GM19324 (cell line): ENCODE measurements around the gene NFIL3.
"Not testable (repeated sequence)": the region's sequence is repeated elsewhere in the genome, so short reads cannot be mapped to it uniquely, and the experiment has no call there.

Source experiments
- ATAC-seq: cut with Tn5 transposase; IDR thresholded peaks from one replicate; pipeline ENCODE4 v1.9.1; 2021; ENCODE audit warnings: mild to moderate bottlenecking, moderate library complexity; ENCODE audit not compliant: unreplicated experiment, low FRiP score

NFIL3 gene

DNA sequence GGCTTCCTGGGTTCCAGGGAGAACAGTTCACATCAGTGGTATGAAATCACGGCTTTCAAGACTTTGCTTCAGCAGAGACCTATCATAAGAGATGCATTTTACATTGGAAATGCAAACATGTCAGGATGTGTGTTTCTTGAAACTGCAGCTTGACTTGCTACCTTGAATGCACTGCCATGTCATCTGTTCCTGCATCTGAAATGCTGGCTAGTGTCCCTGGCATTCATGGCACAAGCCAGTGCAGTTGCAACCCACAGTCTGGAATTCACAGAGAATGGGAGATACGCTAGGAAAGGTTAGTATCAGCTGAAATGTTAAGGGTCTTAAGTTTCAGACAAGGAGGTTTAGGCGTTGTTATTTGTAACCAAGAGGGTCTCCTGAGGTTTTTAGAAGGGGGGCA, 24.7 kb downstream of the NFIL3 start:
- ATAC-seq = no peak

DNA sequence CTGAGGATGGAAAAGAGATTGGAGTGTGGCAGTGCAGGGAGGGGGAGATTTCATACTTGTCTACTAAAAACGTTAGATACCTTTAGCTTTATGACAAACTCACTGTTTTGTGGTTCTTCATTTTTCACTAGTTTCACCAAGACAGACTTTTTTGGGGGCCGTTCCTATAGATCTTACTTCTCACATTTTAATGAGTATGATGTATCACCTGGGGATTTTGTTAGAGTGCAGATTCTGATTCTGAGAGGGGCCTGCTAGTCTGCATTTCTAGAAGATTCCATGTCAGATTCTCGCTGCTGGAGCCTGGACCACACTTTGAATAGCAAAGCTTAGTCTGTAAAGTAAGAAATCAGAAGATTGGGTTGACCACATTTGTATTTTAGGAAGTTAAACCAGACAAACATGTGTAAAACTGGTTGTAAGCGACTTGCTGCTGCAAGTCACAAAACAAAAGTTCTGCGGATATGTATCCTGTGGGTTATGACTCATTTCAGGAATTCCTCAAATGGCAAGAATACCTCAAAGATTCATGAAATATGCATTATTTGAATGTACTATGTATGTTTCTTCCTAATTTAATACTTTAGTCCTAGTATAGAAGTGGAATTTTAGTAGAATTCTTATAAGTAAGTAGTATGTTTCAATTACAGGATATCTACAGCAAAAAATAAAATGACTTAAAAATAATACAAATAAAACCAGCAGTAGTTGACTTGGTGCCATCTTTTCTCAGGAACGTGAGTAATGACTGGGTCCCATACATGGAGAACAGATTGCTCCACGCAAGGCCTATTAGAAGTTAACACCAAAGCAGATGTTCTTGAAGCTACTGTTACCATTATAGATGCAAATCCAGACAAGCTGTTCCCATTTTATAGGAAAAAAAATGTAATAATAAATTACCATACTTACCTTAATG, 27.8 kb downstream of the NFIL3 start:
- ATAC-seq = no peak

DNA sequence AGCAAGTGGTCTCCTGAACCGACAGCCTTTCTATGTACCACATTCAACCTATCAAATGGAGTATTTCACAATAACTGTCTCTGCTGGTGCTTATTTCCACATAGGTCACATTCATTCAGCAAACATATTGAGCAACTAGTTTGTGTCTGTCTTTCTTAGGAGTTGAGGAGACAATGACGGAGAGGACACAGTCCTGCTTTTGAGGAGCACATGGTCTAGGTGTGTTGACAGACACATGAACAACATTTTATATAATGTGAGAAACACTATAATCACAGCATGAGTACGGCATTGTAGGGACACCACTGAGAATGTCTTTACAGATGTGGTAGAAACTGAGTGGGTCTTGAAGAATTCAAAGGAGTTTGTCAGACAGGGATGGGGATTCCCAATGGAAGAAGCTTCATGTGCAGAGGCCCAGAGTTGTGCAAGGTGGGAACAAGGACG, 28.5 kb downstream of the NFIL3 start:
- ATAC-seq = no peak

DNA sequence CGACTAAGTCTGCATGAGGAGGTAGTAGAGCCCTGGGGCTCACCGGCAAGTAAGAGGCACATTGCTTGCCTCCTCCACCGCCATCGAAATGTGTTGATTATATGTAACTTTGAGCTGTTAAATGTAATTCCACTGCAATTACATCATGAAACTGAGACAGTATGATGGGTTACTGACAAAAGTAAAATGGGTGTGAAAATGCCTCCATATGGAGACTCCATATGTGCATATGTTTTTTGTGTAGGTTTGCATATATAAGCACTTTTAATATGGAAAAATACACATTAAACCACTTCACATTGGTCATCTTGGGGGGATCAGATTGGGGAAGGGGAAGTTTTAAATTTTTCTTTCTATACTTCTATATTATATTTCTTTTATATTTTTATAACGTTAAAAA, 29.8 kb downstream of the NFIL3 start:
- ATAC-seq = no peak

DNA sequence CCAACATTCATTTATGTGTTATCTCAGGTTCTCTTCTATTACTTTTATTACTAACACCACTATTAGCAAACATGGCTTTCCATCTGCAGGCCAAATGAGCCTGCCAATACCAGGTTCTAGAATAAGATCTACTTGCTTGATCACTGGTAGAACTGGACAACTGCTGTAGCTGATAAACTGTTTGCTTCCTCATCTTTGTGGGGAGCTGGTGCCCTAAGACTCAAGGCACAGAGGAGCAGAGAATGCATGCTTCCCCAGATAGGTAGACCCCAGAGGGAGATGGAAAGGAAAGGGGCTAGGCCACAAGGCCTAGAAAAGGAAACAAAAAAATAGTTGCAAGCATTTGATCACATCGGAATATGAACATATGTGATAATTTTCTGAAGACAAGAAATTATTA, 31.2 kb downstream of the NFIL3 start:
- no peak for ATAC-seq

DNA sequence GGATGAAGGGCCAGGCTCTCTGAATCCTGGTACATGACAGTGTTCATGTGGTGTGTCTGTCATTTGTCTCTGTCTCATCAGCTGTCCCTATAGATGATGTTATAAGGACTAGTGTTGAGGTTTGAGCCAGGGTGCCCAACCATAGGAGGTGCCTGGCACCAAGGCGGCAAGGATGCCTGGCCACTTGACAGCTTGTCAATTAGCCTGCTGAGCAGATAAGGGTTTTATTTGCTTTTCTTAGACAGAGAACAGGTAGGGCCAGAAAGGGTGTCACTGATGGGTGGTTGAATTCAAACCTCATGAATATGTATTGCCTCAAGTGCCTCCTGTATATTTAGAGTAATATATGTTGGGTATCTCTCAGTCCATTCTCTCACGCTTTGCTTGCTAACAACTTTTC, 31.8 kb downstream of the NFIL3 start:
- ATAC-seq = no peak

DNA sequence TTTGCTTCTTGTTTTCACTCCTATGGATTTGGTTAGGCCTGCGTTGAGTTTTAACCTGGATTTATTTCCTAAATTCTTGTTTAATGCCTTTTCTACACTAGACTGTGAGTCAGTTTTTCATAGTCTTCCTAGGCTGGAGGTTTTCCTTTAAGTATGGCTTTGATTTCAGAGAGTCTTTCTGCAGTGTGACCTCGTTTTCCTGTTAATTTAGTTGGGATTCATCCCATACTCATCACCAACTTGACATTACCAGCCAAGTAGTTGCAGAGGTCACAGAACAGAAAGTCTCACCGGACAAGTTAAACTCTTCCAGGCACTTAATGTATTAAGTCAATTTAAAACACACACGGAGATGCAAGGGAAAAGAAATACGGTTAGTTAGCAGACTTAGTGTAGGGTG, 32.2 kb downstream of the NFIL3 start:
- ATAC-seq = no peak

DNA sequence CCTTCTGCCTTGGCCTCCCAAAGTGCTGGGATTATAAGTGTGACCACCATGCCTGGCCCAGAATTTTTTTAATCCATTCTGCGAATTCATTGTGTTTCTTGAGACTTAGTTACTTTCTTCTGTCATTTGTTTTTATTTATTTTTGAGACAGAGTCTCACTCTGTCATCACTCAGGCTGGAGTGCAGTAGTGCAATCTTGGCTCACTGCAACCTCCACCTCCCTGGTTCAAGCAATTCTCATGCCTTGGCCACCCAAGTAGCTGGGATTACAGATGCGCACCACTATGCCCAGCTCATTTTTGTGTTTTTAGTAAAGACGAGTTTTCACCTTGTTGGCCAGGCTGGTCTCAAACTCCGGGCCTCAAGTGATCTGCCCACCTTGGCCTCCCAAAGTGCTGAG, 33.9 kb downstream of the NFIL3 start:
- not testable (repeated sequence) for ATAC-seq

DNA sequence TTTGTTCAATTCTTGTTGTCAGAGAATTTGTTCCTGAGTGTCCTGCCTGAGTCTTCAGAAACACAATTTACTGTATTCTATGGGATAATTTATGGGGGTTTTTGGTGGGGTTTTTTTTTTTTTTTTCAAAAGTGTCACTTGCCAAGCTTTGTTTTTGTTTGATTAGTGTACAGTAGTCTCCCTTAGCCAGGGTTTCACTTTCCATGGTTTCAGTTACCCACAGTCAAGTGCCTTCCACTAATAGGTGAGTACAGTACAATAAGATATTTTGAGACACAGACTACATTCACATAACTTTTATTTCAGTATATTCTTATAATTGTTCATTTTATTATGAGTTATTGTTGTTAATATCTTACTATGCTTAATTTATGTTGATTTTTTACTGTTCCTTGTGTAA, 36.9 kb downstream of the NFIL3 start:
- no peak for ATAC-seq

DNA sequence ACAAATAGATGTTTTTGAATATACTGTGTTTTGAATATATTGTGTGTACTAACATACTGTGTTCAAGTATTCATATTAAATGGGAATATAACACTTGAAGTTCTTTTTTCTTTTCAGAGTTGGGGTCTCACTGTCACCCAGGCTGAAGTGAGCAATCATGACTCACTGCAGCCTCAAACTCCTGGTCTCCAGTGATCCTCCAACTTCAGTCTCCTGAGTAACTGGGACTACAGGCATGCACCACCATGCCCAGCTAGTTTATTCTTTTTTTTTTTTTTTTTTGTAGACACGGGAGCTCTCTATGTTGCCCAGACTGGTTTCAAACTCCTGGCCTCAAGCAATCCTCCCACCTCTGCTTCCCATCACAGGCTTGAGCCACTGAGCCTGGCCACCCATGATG, 38.7 kb downstream of the NFIL3 start:
- ATAC-seq = no peak

DNA sequence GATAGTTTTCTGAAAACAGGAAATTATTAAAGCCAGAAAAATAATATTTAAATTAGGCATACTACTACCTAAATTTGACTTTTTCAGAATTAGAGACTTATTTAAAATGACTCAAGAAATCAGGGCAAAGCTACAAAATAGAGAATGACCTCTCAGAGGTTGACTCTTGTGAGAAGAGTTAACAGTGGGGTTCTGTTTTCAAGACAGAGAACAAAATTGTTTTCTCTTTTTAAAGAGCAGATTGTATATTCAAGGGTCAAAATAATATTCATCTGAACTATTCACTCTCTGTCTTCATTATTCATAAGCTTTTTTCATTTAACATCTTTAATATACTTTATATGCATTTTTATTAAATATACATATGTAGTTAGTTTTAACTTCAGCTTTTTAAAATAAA, 40.1 kb downstream of the NFIL3 start:
- no peak for ATAC-seq

DNA sequence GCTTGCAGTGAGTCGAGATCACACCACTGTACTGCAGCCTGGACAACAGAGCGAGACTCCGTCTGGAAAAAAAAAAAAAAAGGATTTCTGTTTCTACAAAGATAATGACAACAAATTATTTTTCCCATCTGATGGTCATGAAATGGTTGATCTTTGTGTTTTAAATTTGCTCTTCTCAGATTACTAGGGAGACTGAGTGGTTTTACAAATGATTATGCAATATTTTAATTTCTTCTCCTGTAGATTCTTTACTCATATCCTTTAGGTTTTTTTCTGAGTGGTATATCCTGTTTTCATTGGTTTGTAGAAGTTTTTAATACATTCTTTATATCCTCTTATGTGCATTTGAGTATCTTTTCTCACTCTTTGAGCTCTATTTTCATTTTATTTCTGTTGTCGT, 41.3 kb downstream of the NFIL3 start:
- ATAC-seq = no peak

DNA sequence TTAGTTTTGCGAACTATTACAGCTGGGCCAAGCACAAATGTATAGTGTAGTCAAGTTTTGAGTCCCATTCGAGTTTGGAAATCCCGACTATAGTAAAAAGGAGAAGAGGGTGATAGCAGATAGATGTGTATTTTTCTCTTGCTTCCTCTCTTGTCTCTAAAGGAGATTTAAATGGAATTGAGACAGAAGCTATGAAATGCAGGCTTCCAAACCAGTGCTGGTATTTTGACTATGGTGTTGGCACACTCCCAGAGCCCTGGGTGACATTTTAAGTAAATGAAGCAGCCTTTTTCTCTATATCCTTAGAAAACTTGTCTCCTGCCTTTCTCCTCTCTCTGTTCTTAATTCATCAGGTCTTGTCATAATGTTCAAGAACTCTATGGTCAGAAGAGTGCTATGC, 44.2 kb downstream of the NFIL3 start:
- ATAC-seq = no peak

DNA sequence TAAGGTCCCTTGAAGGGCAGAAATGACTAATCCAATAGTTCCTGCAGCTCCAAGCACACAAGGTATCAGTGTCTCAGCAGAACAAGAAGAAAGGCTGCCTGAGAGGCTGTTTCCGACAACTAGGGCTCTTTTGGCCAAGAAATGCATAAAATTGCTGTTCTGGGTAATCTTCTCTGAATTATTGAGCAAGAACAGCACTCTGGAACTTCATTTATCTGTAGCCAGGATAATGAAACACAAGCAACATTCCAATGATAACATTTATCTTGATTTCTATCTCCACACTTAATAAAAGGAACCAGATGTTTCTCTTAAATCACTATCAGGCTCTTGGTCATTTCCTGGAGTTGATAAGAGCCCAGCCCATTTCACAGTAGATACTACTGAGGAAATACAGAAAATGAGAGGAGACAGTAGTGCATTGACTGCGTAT, 44.9 kb downstream of the NFIL3 start:
- ATAC-seq = no peak

DNA sequence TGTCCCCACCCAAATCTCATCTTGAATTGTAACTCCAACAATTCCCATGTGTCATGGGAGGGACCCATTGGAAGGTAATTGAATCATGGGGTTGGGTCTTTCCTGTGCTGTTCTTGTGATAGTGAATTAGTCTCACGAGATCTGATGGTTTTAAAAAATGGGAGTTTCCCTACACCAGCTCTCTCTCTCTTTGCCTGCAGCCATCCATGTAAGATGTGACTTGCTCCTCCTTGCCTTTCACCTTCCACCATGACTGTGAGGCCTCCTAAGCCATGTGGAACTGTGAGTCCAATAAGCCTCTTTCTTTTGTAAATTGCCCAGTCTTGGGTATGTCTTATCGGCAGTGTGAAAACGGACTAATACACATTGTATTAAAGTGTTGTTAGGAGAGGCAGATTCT, 45.6 kb downstream of the NFIL3 start:
- not testable (repeated sequence) for ATAC-seq

DNA sequence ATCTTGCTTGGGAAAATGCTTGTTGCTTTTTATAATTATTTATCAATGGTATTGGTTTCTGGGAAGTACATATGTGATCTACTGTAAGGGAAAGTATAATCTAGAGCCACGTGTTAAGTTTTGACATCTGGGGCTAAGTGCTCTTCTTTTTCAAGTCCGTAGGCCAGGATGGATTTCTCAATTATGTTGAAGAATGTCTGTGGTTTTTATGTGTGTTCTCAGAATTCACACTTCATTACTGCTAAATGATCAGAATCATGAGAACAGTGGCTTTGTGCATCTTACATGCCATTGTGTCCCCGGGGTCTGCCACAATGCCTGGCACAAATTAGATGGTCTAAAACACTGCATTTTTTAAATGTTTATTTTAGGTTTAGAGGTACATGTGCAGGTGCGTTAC, 47.4 kb downstream of the NFIL3 start:
- ATAC-seq = no peak

DNA sequence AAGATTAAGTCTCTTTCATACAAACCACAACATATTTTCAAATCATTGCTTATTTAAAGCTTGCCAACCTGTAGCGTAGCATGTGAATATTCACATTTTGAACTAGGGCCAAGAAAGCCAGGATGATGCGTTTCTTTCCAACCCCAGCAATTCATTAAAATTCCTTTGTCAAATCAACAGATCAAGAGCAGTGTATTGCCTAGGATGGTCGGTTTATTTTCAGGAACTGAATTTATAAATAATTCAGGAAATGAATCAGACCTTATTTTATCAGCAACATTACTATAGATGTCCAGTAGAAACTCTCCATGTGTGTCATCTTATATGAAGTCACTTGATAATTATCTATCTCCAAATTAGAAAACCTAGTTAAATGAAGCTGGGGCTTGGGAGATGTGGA, 48.7 kb downstream of the NFIL3 start:
- ATAC-seq = no peak

DNA sequence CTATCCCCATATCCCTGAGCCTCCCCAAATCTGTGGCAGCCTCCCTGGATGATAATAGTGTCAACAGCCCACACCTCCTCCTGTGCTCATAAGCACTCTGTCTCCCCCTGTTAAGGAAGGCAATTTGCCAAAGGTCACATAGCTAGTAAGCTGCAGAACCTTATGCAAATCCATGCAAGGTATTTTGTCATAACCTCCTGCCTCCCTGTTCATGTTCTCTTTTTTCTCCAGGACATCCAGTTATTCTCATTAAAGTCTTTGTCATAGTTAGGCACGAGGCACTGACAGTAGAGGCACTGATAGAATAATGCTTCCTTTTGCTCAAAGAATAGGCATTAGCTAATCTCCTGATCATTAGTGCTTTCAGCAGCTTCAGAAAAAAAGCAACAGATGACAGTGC, 51.7 kb downstream of the NFIL3 start:
- no peak for ATAC-seq

DNA sequence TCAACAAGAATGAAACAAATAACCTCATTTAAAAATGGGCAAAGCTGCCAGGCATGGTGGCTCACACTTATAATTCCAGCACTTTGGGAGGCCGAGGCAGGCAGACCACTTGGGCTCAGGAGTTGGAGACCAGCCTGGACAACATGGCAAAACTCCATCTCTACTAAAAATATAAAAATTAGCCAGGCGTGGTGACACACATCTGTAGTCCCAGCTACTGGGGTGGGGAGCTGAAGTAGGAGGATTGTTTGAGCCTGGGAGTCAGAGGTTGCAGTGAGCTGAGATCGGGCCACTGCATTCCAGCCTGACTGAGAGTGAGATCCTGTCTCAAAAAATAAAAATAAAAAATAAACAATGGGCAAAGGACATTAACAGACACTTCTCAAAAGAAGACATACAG, 53.6 kb downstream of the NFIL3 start:
- ATAC-seq = not testable (repeated sequence)

DNA sequence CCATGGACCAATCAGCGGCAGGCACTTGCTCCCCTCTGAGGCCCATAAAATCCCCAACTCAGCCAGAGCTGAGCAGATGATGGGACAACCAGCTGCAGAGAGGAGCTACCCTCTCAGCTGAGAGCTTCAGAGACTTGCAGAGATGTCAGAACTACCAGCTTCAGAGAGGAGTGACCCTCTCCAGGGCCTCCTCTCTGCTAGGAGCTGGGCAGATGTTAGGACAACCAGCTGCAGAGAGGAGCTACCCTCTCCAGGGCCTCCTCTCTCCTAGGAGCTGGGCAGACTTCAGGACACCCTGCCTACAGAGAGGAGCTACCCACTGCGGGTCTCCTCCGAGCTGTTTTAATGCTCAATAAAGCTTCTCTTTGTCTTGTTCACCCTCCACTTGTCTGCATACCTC, 58.9 kb downstream of the NFIL3 start:
- ATAC-seq = no peak

DNA sequence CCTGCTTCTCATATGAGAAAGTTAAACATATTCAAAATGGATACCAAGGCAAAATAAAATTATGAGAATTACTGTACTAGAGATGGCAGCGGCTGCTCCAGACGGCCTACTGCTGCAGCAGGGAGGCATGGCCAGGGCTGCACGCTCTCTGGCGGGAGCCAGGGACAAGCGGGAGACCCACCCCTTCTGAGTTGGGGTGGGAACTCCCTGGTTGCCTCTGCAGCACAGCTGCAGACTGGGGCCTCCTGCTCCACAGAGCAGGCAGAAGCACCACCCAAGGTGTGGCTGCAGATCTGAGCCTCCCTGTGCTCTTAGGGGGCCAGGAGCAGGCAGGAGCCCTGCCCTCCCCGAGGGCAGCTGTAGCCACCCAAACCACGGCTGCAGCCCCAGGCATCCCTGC, 59.6 kb downstream of the NFIL3 start:
- no peak for ATAC-seq

DNA sequence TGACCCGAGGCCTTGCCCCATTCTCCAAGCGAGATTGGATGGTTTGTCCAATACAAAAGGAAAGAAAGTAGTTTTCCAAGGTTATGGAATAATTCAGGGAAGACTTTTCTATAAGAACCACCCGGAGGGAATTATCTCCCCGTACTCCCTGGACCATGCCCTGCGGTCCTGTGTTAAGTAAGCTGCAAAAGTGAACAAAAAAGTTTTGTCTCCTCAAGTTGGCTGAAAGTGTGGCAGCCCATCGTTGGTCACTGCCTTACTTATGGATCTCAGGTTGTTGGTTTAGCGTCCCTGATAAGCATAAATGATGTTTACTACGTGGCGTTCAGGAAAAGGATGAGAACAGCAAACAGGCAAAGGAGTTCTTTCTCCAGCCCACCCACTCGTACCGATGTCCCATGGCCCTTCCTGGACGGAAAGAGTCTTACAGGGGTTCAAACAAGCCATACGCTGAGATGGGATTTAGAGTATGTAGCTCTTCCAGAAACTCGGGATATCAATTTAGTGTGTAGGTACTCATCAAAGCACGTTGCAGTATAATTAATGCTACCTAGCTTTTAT, 61.5 kb downstream of the NFIL3 start:
- ATAC-seq = no peak
